ENCODE data around the gene TFB1M. TPM values are rescaled to one million over a fixed set of nuclear protein-coding genes. Genes with fewer than 3 reads are reported as not detected.
"Not testable (repeated sequence)": the region's sequence is repeated elsewhere in the genome, so short reads cannot be mapped to it uniquely, and the experiment has no call there.

Gene TFB1M
- total RNA-seq, 6 experiments from 2014 or later, result 12.3 to 18.9 (median 16.2) TPM

GRCh38 chr6:155314773-155315515, 660 bp upstream of the TFB1M start:
- Histone ChIP-seq H3K27me3 (no peaks in the 10 kb centered on the region), H3K36me3 (peaks cover 0 to 10% (median 0%) of the 10 kb centered on the region in 4 donors), H3K9me3 (no peaks in the 10 kb centered on the region), H3K27ac (peak overlapping the region; percentile 80 to 85 (median 83)), H3K4me1 (peaks cover 0 to 14% (median 6%) of the 10 kb centered on the region in 4 donors), H3K4me3 (peak overlapping the region; percentile 78 to 84 (median 80))
- ATAC-seq, result peak; percentile 63 to 74 (median 66)
- intact Hi-C loops (cut with DNase I), result no loop called here
- under 1% methylated on average over 16 of the region's 20 CpGs for WGBS (ENCODE audit: insufficient coverage, low coverage, low lambda C conversion rate, missing lambda C conversion rate)
- TF ChIP-seq POLR2A (IDR thresholded peaks at IDR 0.05), result peak; percentile 2
- no peak for TF ChIP-seq CTCF (IDR thresholded peaks at IDR 0.05)
- DNase-seq, result peak; percentile 69 to 83 (median 74)

GRCh38 chr6:155313602-155314091, 637 bp downstream of the TFB1M start:
- TF ChIP-seq POLR2A (IDR thresholded peaks at IDR 0.05) (no peak), CTCF (IDR thresholded peaks at IDR 0.05) (no peak)
- peak overlapping the region; percentile 78 to 84 (median 80) for H3K4me3 ChIP-seq
- no peaks in the 10 kb centered on the region for H3K9me3 ChIP-seq
- DNase-seq (no peak), ATAC-seq (peak; percentile 29 to 55 (median 42))
- peaks cover 0 to 20% (median 3%) of the 10 kb centered on the region in 4 donors for H3K36me3 ChIP-seq
- intact Hi-C loops (cut with DNase I), result no loop called here
- no peaks in the 10 kb centered on the region for H3K27me3 ChIP-seq
- H3K4me1 ChIP-seq, result peaks cover 0 to 14% (median 6%) of the 10 kb centered on the region in 4 donors
- H3K27ac ChIP-seq, result peak overlapping the region; percentile 80 to 85 (median 83)
- under 1% methylated on average over 13 of the region's 15 CpGs for WGBS (ENCODE audit: insufficient coverage, low coverage, low lambda C conversion rate, missing lambda C conversion rate)

- WGBS (ENCODE audit: insufficient coverage, low coverage, low lambda C conversion rate, missing lambda C conversion rate), result 90% methylated on average over 7 of the region's 7 CpGs
- intact Hi-C loops (cut with DNase I); DNase-seq; H3K27me3 ChIP-seq; H3K27ac ChIP-seq; ATAC-seq; H3K9me3 ChIP-seq: not testable (repeated sequence)
- Histone ChIP-seq H3K36me3 (peaks cover 0 to 22% (median 3%) of the 10 kb centered on the region in 4 donors), H3K4me1 (peaks cover 0 to 14% (median 6%) of the 10 kb centered on the region in 4 donors), H3K4me3 (peak overlapping the region in 1 of 3 donors; percentile 78)
Observed at GRCh38 chr6:155312950-155313349, 1.3 kb downstream of the TFB1M start.

GRCh38 chr6:155311583-155311982, 2.7 kb downstream of the TFB1M start:
- TF ChIP-seq CTCF (IDR thresholded peaks at IDR 0.05) (no peak), POLR2A (IDR thresholded peaks at IDR 0.05) (no peak)
- H3K4me3 ChIP-seq, result no peak overlapping the region
- intact Hi-C loops (cut with DNase I), result no loop called here
- 95% methylated on average over 2 of the region's 2 CpGs for WGBS (ENCODE audit: insufficient coverage, low coverage, low lambda C conversion rate, missing lambda C conversion rate)
- H3K4me1 ChIP-seq, result peaks cover 0 to 14% (median 6%) of the 10 kb centered on the region in 4 donors
- H3K27ac ChIP-seq, result no peak overlapping the region
- no peaks in the 10 kb centered on the region for H3K27me3 ChIP-seq
- no peak for ATAC-seq
- DNase-seq, result no peak
- no peaks in the 10 kb centered on the region for H3K9me3 ChIP-seq
- peaks cover 0 to 22% (median 3%) of the 10 kb centered on the region in 4 donors for H3K36me3 ChIP-seq

- peaks cover 0 to 14% (median 6%) of the 10 kb centered on the region in 4 donors for H3K4me1 ChIP-seq
- intact Hi-C loops (cut with DNase I), result no loop called here
- DNase-seq, result peak in 1 of 3 donors; percentile 24
- H3K36me3 ChIP-seq, result peaks cover 0 to 22% (median 3%) of the 10 kb centered on the region in 4 donors
- TF ChIP-seq CTCF (IDR thresholded peaks at IDR 0.05), result no peak
- TF ChIP-seq POLR2A (IDR thresholded peaks at IDR 0.05), result no peak
- ATAC-seq, result no peak
- H3K9me3 ChIP-seq, result no peaks in the 10 kb centered on the region
- H3K27me3 ChIP-seq, result no peaks in the 10 kb centered on the region
- H3K4me3 ChIP-seq, result no peak overlapping the region
- no peak overlapping the region for H3K27ac ChIP-seq
- WGBS (ENCODE audit: insufficient coverage, low coverage, low lambda C conversion rate, missing lambda C conversion rate), result 21% methylated on average over 6 of the region's 6 CpGs
Observed at GRCh38 chr6:155311086-155311485, 3.2 kb downstream of the TFB1M start.

All from right lobe of liver (tissue), 6 donors.